NK-92 (cell line): ENCODE measurements around the gene NDUFAF8.

Source experiments
- DNase-seq: peaks from one replicate; lab custom pipeline; 2025; ENCODE audit not compliant: unreplicated experiment; lab: John Stamatoyannopoulos, UW

NDUFAF8 gene

DNA sequence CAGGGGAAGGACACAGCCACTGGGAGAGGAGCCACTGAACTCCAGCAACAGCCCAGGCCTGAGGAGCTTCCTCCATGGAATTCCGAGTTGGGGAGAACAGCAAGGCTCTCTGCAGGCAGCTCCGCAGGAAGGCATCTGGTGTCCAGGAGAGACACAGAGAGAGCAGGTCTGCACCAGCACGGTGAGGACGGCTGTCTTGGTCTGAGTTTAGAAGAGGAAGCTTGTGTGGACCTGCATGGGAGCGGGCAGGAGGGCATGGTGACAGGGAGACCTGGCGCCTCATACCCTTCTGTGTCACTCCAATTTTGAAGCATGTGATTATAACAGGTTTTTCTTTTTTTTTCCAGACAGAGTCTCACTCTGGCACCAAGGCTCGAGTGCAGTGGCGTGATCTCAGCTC lies 49.6 kb downstream of the NDUFAF8 start:
- no peak for DNase-seq

DNA sequence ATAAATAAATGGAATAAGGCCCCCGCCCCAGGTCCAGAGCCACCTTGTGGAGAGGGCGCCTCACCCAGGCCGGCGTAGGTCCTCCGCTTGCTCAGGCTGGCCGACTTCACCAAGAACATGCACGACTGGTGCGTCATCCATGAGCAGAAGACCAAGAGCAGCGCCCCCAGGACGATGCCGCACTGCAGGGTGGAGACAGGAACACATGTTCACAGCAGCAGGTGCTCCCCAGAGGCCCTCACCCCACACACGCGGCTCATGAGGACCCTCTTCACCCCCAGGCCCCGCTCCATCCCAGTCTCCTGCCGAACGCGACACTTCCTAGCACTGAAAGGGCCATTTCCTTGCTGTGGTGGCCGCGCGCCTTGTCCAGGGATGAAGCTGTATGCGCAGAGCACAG lies 50.5 kb downstream of the NDUFAF8 start:
- DNase-seq = no peak

DNA sequence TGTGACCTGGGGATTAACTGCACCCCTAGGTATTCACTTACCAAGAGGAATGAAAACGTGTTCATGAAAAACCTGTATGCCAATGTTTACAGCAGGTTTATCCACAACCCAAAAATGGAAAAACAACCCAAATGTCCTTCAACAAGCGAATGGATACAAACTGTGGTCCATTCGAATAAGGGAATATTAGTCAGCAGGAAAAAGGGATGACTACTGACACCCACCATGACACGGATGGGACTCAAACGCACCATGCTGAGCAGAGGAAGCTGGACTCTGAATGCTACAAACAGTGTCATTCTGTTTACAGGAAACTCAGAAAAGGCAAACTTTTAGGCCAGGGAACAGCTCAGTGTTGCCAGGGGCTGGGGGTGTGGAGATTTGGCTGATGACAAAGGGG lies 51.1 kb downstream of the NDUFAF8 start:
- no peak for DNase-seq
